BE2C (cell line): ENCODE data around the gene EPS8.

Experiments used
- DNase-seq: peaks from one replicate; pipeline ENCODE4 v3.0.0-alpha.2; 2020
- H3K27me3 ChIP-seq: fragments of 250-450 bp; sonication (Bioruptor Pico); 2 replicates; pipeline ENCODE4 v1.5.1; 2020; ENCODE audit warnings: mild to moderate bottlenecking
- H3K36me3 ChIP-seq: fragments of 250-450 bp; sonication (Bioruptor Pico); 2 replicates; pipeline ENCODE4 v1.5.1; 2020; ENCODE audit warnings: mild to moderate bottlenecking
- H3K4me1 ChIP-seq: fragments of 250-450 bp; sonication (Bioruptor Pico); 2 replicates; pipeline ENCODE4 v1.5.1; 2020
- H3K4me3 ChIP-seq: 2 replicates; pipeline ENCODE4 v1.5.1; 2011; ENCODE audit warnings: low read depth, low read length
- H3K9me3 ChIP-seq: fragments of 250-450 bp; sonication (Bioruptor Pico); 2 replicates; pipeline ENCODE4 v1.5.1; 2020
- CTCF ChIP-seq: IDR thresholded peaks from 2 replicates; pipeline ENCODE4 v1.5.1; 2012; ENCODE audit warnings: mild to moderate bottlenecking, low read depth, low read length

Gene EPS8

GRCh38 chr12:15597125-15597830 is 191.9 kb downstream of the EPS8 start:
- Histone ChIP-seq H3K4me3 (no peak overlapping the region), H3K27me3 (no peaks in the 10 kb centered on the region), H3K36me3 (peaks cover 8% of the 10 kb centered on the region), H3K9me3 (no peaks in the 10 kb centered on the region), H3K4me1 (peaks cover 6% of the 10 kb centered on the region)
- TF ChIP-seq CTCF = no peak
- DNase-seq = no peak

GRCh38 chr12:15596174-15596573 is 193.0 kb downstream of the EPS8 start:
- peaks cover 6% of the 10 kb centered on the region for H3K4me1 ChIP-seq
- peaks cover 8% of the 10 kb centered on the region for H3K36me3 ChIP-seq
- H3K27me3 ChIP-seq = no peaks in the 10 kb centered on the region
- TF ChIP-seq CTCF = no peak
- no peak for DNase-seq
- no peaks in the 10 kb centered on the region for H3K9me3 ChIP-seq
- no peak overlapping the region for H3K4me3 ChIP-seq

GRCh38 chr12:15592934-15593333 is 196.3 kb downstream of the EPS8 start:
- TF ChIP-seq CTCF = no peak
- H3K36me3 ChIP-seq = peaks cover 8% of the 10 kb centered on the region
- no peak overlapping the region for H3K4me3 ChIP-seq
- H3K4me1 ChIP-seq = no peaks in the 10 kb centered on the region
- no peaks in the 10 kb centered on the region for H3K27me3 ChIP-seq
- H3K9me3 ChIP-seq = no peaks in the 10 kb centered on the region
- DNase-seq = no peak

- Histone ChIP-seq H3K4me3 (no peak overlapping the region), H3K9me3 (no peaks in the 10 kb centered on the region), H3K36me3 (peaks cover 8% of the 10 kb centered on the region), H3K4me1 (no peaks in the 10 kb centered on the region), H3K27me3 (no peaks in the 10 kb centered on the region)
- no peak for DNase-seq
- no peak for TF ChIP-seq CTCF
Observed at GRCh38 chr12:15591811-15592210, 197.4 kb downstream of the EPS8 start.

DNA sequence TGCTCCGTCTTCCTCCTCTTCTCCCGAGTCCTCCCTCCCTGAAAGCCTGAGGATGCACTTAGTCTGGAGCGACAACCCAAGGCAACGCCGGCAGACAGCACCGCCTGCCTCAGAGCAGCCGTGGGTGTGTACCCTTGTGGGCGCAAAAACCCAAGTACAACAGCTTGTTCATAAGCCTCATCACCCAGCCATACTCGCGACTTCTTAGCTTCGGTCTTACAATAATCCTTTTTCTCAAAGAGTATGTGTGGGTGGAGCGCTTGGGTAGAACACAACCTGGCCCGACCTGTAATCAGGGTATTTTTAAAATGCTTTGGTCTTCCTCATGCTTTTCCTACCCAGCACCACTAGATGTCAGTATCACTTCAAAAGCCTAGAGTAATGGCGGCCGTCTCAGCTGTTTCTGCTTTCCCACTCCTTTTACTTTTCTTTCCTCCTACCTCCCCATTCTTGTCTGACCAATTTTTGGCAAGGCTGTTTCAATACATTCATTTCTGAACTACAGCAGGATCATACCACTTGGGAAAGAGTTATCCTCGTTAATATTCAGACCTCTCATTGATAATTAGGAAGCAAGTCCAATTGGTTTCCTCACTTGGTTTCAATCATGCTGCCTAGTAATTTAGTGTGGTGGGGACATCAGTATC is 198.9 kb downstream of the EPS8 start:
- peak; percentile 94 for TF ChIP-seq CTCF
- DNase-seq = peak; percentile 40
- H3K4me1 ChIP-seq = no peaks in the 10 kb centered on the region
- H3K27me3 ChIP-seq = no peaks in the 10 kb centered on the region
- peaks cover 8% of the 10 kb centered on the region for H3K36me3 ChIP-seq
- no peaks in the 10 kb centered on the region for H3K9me3 ChIP-seq
- H3K4me3 ChIP-seq = no peak overlapping the region
